ENCODE results near the gene ADORA1.

The ADORA1 gene

DNA sequence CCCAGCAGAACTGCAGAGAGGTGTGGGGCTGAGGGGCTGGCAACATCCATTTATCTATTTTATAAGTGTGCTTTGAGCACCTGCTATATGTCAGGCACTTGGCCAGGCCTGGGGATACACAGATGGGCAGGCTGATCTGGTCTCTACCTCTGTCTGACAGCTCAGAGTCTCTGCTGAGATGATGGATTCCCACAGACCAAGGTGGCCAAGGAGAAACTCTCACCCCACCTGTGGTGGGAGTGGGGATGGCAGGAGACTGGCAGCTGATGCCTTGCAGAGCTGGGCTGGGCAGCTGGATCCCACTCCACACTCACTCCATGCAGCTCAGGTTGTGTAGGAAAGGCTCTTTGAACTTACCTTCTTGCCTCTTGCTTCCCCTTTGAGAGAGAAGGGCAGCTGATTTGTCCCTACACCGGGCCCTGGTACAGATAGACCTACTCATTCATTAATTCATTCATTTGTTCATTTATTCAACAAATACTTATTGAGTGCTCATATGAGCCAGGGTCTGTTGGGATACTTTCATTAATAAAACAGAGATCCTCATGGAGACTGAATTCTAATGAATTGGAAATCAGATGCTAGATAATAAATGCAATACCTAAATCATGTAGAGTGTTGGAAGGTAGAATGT lies 9.0 kb downstream of the ADORA1 start:
- TF ChIP-seq POLR2AphosphoS5 (IDR thresholded peaks at IDR 0.05; ENCODE audit: low read depth, low read length) (no peak), POLR2A (IDR thresholded peaks at IDR 0.05; ENCODE audit: low read depth, low read length) (no peak), TAF1 (IDR thresholded peaks at IDR 0.05; ENCODE audit: borderline replicate concordance, low read depth, low read length) (no peak)
- FAIRE-seq (no peak), DNase-seq (ENCODE audit: insufficient read length) (no peak)

DNA sequence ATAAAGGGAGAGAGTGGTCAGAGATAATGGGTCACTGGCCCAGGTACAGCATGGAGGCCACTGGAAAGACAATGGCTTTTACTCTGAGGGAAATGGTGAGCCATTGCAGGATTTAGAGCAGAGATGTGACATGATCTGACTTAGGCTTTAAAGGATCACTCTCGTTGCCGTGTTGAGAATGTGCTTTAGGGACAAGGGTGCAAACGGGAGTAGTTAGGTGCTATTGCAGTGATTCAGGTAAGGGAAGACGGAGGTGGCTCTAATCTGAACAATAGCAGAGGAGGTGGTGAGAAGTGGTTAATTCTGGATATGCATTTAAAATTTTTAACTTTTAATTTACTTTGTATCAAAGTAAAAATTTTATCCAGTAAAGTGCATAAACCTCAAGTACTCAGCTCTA lies 9.8 kb downstream of the ADORA1 start:
- TF ChIP-seq POLR2A (IDR thresholded peaks at IDR 0.05; ENCODE audit: low read depth, low read length) (no peak), POLR2AphosphoS5 (IDR thresholded peaks at IDR 0.05; ENCODE audit: low read depth, low read length) (no peak), TAF1 (IDR thresholded peaks at IDR 0.05; ENCODE audit: borderline replicate concordance, low read depth, low read length) (no peak)
- FAIRE-seq = no peak
- no peak for DNase-seq (ENCODE audit: insufficient read length)

DNA sequence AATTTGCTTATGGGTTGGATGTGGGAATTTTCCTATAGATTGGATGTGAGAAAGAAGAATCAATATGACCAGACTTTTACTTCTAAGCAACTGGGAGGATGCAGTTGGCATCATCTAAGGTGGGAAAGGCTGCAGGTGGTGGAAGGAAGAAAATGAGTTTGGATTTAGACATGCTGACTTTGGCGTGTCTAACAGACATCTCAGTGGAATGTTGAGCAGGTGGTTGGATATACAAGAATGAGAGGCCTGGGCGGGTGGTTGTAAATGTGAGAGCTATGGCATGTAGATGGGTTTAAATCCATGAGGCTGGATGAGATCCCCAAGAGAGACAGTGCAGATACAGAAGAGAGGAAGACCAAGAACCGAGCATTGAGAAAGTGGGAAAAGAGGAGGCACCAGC lies 10.5 kb downstream of the ADORA1 start:
- no peak for DNase-seq (ENCODE audit: insufficient read length)
- no peak for FAIRE-seq
- TF ChIP-seq TAF1 (IDR thresholded peaks at IDR 0.05; ENCODE audit: borderline replicate concordance, low read depth, low read length) (no peak), POLR2A (IDR thresholded peaks at IDR 0.05; ENCODE audit: low read depth, low read length) (no peak), POLR2AphosphoS5 (IDR thresholded peaks at IDR 0.05; ENCODE audit: low read depth, low read length) (no peak)

DNA sequence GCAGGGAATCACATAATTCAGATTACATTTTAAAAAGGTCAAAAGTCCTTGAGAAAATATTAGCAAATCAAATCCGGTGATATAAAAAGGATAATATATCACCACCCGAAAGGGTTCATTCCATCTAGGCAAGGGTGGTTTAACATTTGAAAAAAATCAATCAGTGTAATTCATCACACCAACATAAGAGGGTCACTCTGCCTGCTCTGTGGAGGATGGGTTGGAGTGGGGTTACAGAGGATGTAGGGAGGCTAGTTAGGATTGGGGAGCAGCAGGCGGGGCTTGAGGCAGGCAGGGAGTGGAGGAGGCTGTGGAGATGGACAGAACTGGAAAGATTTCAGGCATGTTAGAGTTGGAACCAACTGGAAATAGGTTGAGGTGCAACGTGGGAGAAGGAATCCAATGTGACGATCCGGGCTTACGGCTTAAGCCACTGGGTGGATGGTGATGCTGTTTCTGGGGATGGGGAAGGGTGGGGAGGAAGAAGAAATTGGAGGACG lies 12.5 kb downstream of the ADORA1 start:
- TF ChIP-seq POLR2A (IDR thresholded peaks at IDR 0.05; ENCODE audit: low read depth, low read length) = no peak

DNA sequence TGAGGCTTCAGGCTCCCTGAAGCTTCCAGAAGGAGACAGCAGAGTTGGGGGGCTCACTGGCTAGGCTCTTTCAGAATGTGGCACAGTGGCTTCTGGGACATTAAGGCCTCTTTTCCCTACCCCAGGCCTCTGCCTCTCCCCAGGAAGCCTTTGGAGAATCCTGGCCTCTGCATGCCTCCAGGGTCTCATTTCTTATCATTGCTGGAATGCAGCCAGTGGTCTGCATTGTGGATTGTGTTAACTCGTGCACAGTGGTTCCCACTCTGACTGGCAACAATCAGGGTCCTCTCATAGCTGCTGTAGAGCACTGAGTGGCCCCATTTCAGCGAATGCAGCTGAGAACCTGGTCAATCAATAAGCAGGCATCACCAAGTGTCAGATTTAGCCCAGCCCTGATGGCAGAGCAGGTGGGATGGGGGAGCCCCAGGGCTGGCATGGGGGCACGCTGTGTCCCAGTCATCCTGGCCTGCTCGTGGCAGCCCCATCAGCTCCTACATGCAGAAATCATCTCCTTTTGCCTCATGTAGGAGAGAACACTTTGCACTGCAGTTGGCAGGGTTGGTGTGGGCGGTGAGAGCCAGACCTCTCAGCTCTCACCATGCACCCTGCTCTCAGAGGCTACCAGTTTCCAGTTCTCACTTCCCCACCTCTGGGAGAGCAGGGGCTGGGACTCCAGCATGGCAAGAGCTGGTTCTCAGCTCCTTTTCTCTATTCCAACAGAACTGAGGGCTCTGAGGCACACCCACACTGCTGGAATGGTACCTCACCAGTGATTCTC lies 13.4 kb downstream of the ADORA1 start:
- FAIRE-seq (no peak), DNase-seq (ENCODE audit: insufficient read length) (no peak)
- TF ChIP-seq TAF1 (IDR thresholded peaks at IDR 0.05; ENCODE audit: borderline replicate concordance, low read depth, low read length) (no peak), POLR2A (IDR thresholded peaks at IDR 0.05; ENCODE audit: low read depth, low read length) (no peak), POLR2AphosphoS5 (IDR thresholded peaks at IDR 0.05; ENCODE audit: low read depth, low read length) (no peak)

More for the DNA sequence above, 12.5 kb downstream of the ADORA1 start:
- FAIRE-seq (no peak), DNase-seq (ENCODE audit: insufficient read length) (no peak)

DNA sequence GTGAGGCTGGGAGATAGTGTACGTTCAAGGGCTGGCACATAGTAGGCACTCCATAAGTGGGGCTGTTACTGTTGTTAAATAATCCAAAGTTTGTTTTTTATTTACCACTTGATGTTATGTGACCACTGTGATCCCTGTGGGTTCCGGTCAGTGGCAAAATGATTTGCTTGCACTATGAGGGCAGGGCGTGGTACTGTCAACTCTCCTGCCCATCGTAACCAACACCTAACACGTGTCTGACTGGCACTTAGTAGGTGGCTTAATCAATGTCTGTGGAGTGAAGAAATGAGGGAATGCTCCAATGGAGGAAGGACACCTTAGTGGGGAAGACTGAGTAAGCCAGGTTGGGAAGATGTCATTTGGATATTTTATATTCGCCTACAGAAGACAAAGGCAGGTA lies 14.6 kb downstream of the ADORA1 start:
- FAIRE-seq = no peak
- DNase-seq (ENCODE audit: insufficient read length) = no peak
- TF ChIP-seq TAF1 (IDR thresholded peaks at IDR 0.05; ENCODE audit: borderline replicate concordance, low read depth, low read length) (no peak), POLR2AphosphoS5 (IDR thresholded peaks at IDR 0.05; ENCODE audit: low read depth, low read length) (no peak), POLR2A (IDR thresholded peaks at IDR 0.05; ENCODE audit: low read depth, low read length) (no peak)

DNA sequence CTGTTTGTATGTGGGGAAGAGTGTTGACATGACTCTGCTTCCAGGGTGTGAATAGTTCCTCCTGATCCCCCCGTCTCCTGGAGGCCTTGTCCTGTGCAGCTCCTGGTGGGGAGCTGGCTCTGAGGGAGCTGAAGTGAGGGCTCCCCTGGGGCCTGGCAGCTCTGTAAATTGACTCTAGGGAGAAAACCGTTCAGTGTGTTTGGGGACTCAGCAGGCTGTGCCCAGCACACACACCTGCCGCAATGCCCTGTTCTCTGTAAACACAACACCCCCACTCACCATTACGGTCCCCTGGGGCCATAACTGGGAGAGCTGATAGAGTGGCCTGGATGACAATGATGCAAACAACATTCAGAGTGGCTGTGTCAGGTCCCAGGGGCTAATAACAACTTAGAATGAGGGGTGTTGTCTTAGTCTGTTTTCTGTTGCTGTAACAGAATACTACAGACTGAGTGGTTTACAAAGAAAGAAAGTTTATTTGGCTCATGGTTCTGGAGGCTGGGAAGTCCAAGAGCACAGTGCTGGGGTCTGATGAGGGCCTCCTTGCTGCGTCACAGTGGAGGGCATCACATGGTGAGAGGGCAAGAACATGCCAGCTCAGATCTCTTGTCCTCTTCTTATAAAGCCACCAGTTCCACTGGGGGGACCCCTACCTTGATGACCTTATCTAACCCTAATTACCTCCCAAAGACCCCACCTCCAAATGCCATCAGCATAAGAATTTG lies 15.3 kb downstream of the ADORA1 start:
- DNase-seq (ENCODE audit: insufficient read length) (no peak), FAIRE-seq (no peak)
- TF ChIP-seq TAF1 (IDR thresholded peaks at IDR 0.05; ENCODE audit: borderline replicate concordance, low read depth, low read length) = no peak
- no peak for TF ChIP-seq POLR2A (IDR thresholded peaks at IDR 0.05; ENCODE audit: low read depth, low read length)
- no peak for TF ChIP-seq POLR2AphosphoS5 (IDR thresholded peaks at IDR 0.05; ENCODE audit: low read depth, low read length)

DNA sequence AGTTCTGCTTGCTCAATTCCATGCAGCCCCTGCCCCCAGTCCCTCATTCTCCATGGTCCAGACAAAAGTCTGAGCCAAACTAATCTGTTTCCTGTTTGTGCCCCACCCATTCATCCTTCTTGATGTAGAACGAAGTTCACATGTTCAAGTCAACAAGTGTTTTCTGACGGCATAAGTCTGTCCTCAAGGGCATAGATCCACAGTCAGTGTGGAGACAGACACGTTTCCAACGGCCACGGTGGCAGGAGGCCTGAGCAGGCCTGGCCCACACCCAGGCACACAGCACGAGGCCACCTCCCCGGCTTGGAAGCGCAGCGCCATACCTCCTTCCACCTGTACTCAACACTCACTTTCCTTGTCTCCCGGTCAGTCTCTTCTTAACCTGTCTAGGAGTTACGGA lies 16.1 kb downstream of the ADORA1 start:
- no peak for FAIRE-seq
- no peak for DNase-seq (ENCODE audit: insufficient read length)
- TF ChIP-seq POLR2A (IDR thresholded peaks at IDR 0.05; ENCODE audit: low read depth, low read length) = no peak
- TF ChIP-seq TAF1 (IDR thresholded peaks at IDR 0.05; ENCODE audit: borderline replicate concordance, low read depth, low read length) = no peak
- no peak for TF ChIP-seq POLR2AphosphoS5 (IDR thresholded peaks at IDR 0.05; ENCODE audit: low read depth, low read length)

DNA sequence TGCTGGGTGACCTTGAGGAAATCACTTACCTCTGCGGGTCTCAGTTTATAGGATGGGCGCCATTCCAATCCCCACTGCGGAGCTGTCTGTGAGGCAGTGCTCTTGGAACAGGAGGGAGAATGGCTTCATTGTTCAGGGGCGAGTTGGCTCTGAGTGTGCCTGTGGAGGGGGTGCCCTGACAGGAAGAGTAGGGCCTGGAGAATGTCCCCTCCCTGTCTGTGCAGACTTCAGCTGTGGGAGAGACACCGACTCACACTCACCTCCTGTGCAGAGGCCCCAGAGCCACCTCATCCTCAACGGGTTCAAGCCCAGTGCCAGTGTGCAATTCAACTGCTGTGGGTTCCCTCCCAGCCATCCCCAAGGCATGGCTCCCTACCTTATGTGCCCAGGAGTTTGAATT lies 17.1 kb downstream of the ADORA1 start:
- DNase-seq (ENCODE audit: insufficient read length) = no peak
- no peak for FAIRE-seq
- no peak for TF ChIP-seq POLR2A (IDR thresholded peaks at IDR 0.05; ENCODE audit: low read depth, low read length)
- TF ChIP-seq POLR2AphosphoS5 (IDR thresholded peaks at IDR 0.05; ENCODE audit: low read depth, low read length) = no peak
- TF ChIP-seq TAF1 (IDR thresholded peaks at IDR 0.05; ENCODE audit: borderline replicate concordance, low read depth, low read length) = no peak

DNA sequence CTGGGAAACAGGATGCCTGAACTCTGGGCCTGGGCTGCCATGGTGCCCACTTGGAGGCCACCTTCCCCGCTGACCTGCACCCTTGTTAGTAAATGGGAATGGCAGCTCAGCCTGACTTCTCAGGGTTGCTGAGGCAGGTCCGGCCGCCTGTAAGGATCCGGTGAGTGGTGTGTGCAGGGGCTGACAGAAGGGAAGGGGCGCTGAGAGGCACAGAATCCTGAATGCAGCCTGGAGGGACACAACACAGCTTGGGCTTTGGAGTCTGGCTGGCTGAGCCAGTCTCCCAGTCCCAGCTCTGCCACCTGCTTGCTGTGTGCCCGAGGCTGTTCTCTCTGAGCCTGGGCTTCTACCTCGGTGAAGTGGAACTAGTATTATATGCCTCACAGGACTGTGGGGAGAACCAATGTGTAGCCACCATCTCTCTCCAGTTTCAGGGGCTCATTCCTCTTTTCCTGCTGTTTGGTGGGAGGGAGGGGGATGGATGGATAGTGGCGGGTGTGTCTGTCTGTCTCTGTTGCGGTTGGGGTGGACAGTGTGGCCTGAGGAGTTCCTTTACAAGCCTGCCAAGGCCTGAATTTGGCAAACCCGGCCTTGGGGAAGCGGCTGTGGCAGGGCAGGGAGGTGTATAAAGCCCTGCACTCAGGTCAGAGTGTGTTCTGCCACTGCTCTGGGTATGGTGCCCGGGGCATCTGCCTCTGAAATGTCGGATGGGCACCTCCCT lies 18.0 kb downstream of the ADORA1 start:
- DNase-seq (ENCODE audit: insufficient read length) (no peak), FAIRE-seq (no peak)
- TF ChIP-seq POLR2A (IDR thresholded peaks at IDR 0.05; ENCODE audit: low read depth, low read length) (no peak), TAF1 (IDR thresholded peaks at IDR 0.05; ENCODE audit: borderline replicate concordance, low read depth, low read length) (no peak), POLR2AphosphoS5 (IDR thresholded peaks at IDR 0.05; ENCODE audit: low read depth, low read length) (no peak)

DNA sequence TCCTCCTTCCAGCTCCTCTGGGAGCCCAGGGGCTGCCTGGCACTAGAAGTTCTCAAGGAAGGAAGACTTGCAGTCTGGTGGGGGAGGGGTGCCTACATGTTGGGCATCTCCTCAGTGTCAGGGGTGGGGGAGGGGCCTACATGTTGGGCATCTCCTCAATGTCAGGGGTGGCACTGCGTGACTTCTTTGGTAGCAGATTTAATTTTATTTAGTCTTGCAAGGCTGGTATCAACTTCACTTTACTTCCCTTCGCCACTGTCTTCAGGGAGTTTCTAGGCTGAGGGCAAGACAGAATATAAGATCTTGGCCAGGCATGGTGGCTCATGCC lies 18.5 kb downstream of the ADORA1 start:
- FAIRE-seq = no peak
- TF ChIP-seq TAF1 (IDR thresholded peaks at IDR 0.05; ENCODE audit: borderline replicate concordance, low read depth, low read length) = no peak
- no peak for DNase-seq (ENCODE audit: insufficient read length)
